GM23248 (cell line): ENCODE data around the gene TSPAN3. TPM values are rescaled to one million over a fixed set of nuclear protein-coding genes. Genes with fewer than 3 reads are reported as not detected.

Experiments
- DNase-seq: peaks from one replicate; pipeline ENCODE4 v3.0.0-alpha.2; 2015
- H2AFZ ChIP-seq: fragments of 200-600 bp; sonication (generic); 2 replicates; pipeline ENCODE4 v1.6.1; 2016; ENCODE audit warnings: antibody characterized with exemption
- H3F3A ChIP-seq: fragments of 200-600 bp; sonication (generic); 2 replicates; pipeline ENCODE4 v1.6.1; 2016; ENCODE audit warnings: mild to moderate bottlenecking, antibody characterized with exemption, mixed run types; ENCODE audit not compliant: insufficient read depth
- H3K27ac ChIP-seq: fragments of 200-600 bp; sonication (generic); 2 replicates; pipeline ENCODE4 v1.5.1; 2016; ENCODE audit warnings: mild to moderate bottlenecking
- H3K27me3 ChIP-seq: fragments of 200-600 bp; sonication (generic); replicated peaks from 2 replicates; pipeline ENCODE4 v1.6.1; 2016; ENCODE audit warnings: mild to moderate bottlenecking; ENCODE audit not compliant: insufficient read depth
- H3K36me3 ChIP-seq: fragments of 200-600 bp; sonication (generic); 2 replicates; pipeline ENCODE4 v1.6.1; 2016; ENCODE audit warnings: low read depth, mild to moderate bottlenecking
- H3K4me1 ChIP-seq: fragments of 200-600 bp; sonication (generic); 2 replicates; pipeline ENCODE4 v1.6.1; 2016; ENCODE audit warnings: mild to moderate bottlenecking; ENCODE audit not compliant: insufficient read depth
- H3K4me2 ChIP-seq: fragments of 200-600 bp; sonication (generic); one replicate; pipeline ENCODE4 v1.6.1; 2016; ENCODE audit warnings: mild to moderate bottlenecking; ENCODE audit not compliant: unreplicated experiment
- H3K4me3 ChIP-seq: fragments of 200-600 bp; sonication (generic); 2 replicates; pipeline ENCODE4 v1.5.1; 2016; ENCODE audit warnings: mild to moderate bottlenecking
- H3K79me2 ChIP-seq: fragments of 200-600 bp; sonication (generic); 2 replicates; pipeline ENCODE4 v1.6.1; 2016; ENCODE audit warnings: mild to moderate bottlenecking; ENCODE audit not compliant: insufficient read depth
- H3K9ac ChIP-seq: fragments of 200-600 bp; sonication (generic); 2 replicates; pipeline ENCODE4 v1.6.1; 2016; ENCODE audit warnings: mild to moderate bottlenecking
- H3K9me2 ChIP-seq: fragments of 200-600 bp; sonication (generic); 2 replicates; pipeline ENCODE4 v1.6.1; 2016; ENCODE audit warnings: mixed run types, mild to moderate bottlenecking, moderate library complexity; ENCODE audit not compliant: insufficient read depth
- H3K9me3 ChIP-seq: fragments of 200-600 bp; sonication (generic); one replicate; pipeline ENCODE4 v1.6.1; 2017; ENCODE audit warnings: low read depth
- H4K20me1 ChIP-seq: fragments of 200-600 bp; sonication (generic); 2 replicates; pipeline ENCODE4 v1.6.0; 2016; ENCODE audit not compliant: insufficient read depth
- EZH2 ChIP-seq: fragments of 200-600 bp; sonication (generic); IDR thresholded peaks from 2 replicates; pipeline ENCODE4 v1.6.1; 2018; ENCODE audit warnings: antibody characterized with exemption, mild to moderate bottlenecking; ENCODE audit not compliant: insufficient read depth, poor library complexity, severe bottlenecking
- EZH2phosphoT487 ChIP-seq: fragments of 200-600 bp; sonication (generic); IDR thresholded peaks from 2 replicates; pipeline ENCODE4 v1.6.1; 2018; ENCODE audit warnings: antibody characterized with exemption, moderate library complexity, mild to moderate bottlenecking, low read depth; ENCODE audit not compliant: insufficient read depth
- WGBS, 2 experiments: methylation state at CpG; one replicate each; pipeline ENCODE4 v1.1.6; 2015 to 2017; ENCODE audit warnings: low lambda C conversion rate in 2 of 2, low coverage in 1 of 2; ENCODE audit errors: missing lambda C conversion rate in 2 of 2; 5-methylcytosine and 5-hydroxymethylcytosine counted together
- in situ Hi-C: fragments of 300-500 bp; cut with MboI; formaldehyde crosslinking; loops from 2 replicates; pipeline ENCODE4 v1.15.0; 2020
- polyA plus RNA-seq: library from polyadenylated mRNA; unstranded; fragments of >200 nt; fragmentation: Nextera tagmentation; extraction: Ambion mirVana; gene quantifications from 2 replicates; pipeline ENCODE4 v1.2.1, GENCODE V29; 2016
- total RNA-seq: library from RNA; depleted of rRNA; stranded (reverse); fragments of >200 nt; shearing (Covaris generic); gene quantifications from 2 replicates; pipeline ENCODE4 v1.2.3, GENCODE V29; 2014

The TSPAN3 gene
- total and polyA plus RNA-seq, 2 experiments from 2014 or later, result 307 to 321 TPM

DNA sequence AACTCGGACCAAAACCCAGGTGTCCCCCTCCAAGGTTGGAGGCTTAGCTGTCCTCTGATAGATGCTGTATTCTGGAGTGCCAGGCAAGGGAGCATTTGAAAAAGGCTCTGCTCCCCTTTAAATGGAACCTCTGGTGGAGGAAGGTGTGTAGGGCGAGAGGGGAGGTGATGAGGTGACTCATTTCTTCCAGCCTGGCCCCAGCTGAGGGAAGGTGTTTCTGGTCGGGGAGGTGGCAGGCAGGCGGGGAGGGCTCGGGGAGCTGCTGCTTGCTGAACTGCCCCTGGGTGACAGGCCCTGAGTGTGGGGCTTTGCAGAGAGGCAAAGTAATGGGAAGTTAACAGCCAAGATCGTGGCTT is 57.2 kb downstream of the TSPAN3 start:
- H3K36me3 ChIP-seq, result no peaks in the 10 kb centered on the region
- no peaks in the 10 kb centered on the region for H3K4me1 ChIP-seq
- H3K27me3 ChIP-seq, result no peaks in the 10 kb centered on the region
- H3K9me2 ChIP-seq, result no peaks in the 10 kb centered on the region
- 56 to 77% methylated on average over 4 to 6 of the region's 6 CpGs for WGBS, 2 experiments
- TF ChIP-seq EZH2phosphoT487, result no peak
- H3K4me3 ChIP-seq, result no peak overlapping the region
- DNase-seq, result no peak
- no peaks in the 10 kb centered on the region for H4K20me1 ChIP-seq
- H3K27ac ChIP-seq, result no peak overlapping the region
- H3K9me3 ChIP-seq, result no peaks in the 10 kb centered on the region
- H3F3A ChIP-seq, result no peaks in the 10 kb centered on the region
- no peak overlapping the region for H3K9ac ChIP-seq
- H3K4me2 ChIP-seq, result no peak overlapping the region
- no peaks in the 10 kb centered on the region for H3K79me2 ChIP-seq
- H2AFZ ChIP-seq, result no peak overlapping the region
- in situ Hi-C loops, result no loop called here

GRCh38 chr15:77012868-77013267 is 58.0 kb downstream of the TSPAN3 start:
- Histone ChIP-seq H3K9me3 (no peaks in the 10 kb centered on the region), H3K9ac (no peak overlapping the region), H3K4me1 (no peaks in the 10 kb centered on the region), H3K27me3 (no peaks in the 10 kb centered on the region), H3K79me2 (no peaks in the 10 kb centered on the region), H3F3A (no peaks in the 10 kb centered on the region), H2AFZ (no peak overlapping the region), H3K4me3 (no peak overlapping the region), H3K9me2 (no peaks in the 10 kb centered on the region), H4K20me1 (no peaks in the 10 kb centered on the region), H3K36me3 (no peaks in the 10 kb centered on the region), H3K27ac (no peak overlapping the region), H3K4me2 (no peak overlapping the region)
- 51 to 52% methylated on average over 4 of the region's 4 CpGs for WGBS, 2 experiments
- TF ChIP-seq EZH2 (no peak), EZH2phosphoT487 (no peak)
- DNase-seq, result no peak
- in situ Hi-C loops, result no loop called here

DNA sequence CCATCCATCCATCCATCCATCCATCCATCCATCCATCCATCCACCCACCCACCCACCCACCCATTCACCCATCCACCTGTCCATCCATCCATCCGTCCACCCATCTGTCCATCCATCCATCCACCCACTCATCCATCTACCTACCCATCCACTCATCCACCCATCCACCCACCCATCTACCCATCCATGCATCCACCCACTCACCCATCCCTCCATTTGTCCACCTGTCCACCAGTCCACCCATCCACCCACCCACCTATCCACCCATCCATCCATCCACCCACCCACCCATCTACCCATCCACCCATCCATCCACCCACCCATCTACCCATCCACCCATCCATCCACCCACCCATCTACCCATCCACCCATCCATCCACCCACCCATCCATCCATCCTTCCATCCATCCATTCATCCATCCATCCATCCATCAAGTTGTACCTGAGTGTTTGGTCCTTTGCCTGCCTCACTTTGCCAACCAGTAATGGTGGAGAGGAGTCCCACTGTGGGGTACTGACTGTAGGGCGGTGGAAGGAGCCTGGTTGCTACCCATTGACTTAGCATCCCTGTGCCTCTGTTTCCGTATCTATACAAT is 58.7 kb downstream of the TSPAN3 start:
- Histone ChIP-seq H3K4me3 (no peak overlapping the region), H3K4me1 (no peaks in the 10 kb centered on the region), H3K27me3 (no peaks in the 10 kb centered on the region), H2AFZ (no peak overlapping the region), H4K20me1 (no peaks in the 10 kb centered on the region), H3K4me2 (no peak overlapping the region), H3K36me3 (no peaks in the 10 kb centered on the region), H3F3A (no peaks in the 10 kb centered on the region), H3K9me3 (no peaks in the 10 kb centered on the region), H3K9me2 (no peaks in the 10 kb centered on the region), H3K79me2 (no peaks in the 10 kb centered on the region), H3K27ac (no peak overlapping the region), H3K9ac (no peak overlapping the region)
- in situ Hi-C loops, result no loop called here
- no peak for DNase-seq
- WGBS, 2 experiments, result 84 to 89% methylated on average over 2 to 3 of the region's 3 CpGs
- TF ChIP-seq EZH2phosphoT487, result no peak
- TF ChIP-seq EZH2, result no peak

DNA sequence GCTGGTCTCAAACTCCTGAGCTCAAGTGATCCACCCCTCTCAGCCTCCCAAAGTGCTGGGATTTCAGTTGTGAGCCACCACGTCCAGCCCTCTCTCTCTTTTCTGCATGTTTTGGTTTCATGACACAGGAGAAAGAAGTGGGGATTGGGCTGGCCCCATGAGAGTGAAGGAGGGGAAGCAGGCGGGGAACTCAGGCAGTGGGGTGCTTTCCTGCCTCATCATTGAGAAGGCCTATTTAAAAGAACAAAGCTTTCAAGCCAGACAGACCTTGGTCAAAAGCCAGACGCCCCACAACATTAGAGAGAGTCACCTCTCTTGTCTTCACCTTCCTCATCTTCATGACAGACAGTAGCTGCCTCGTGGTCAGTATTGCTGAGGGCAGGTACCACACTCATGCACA is 60.1 kb downstream of the TSPAN3 start:
- Histone ChIP-seq H3K9me2 (no peaks in the 10 kb centered on the region), H4K20me1 (no peaks in the 10 kb centered on the region), H3K4me3 (no peak overlapping the region), H3K9me3 (no peaks in the 10 kb centered on the region), H3K79me2 (no peaks in the 10 kb centered on the region), H2AFZ (no peak overlapping the region), H3K27ac (no peak overlapping the region), H3K9ac (no peak overlapping the region), H3K4me1 (no peaks in the 10 kb centered on the region), H3K36me3 (no peaks in the 10 kb centered on the region), H3K27me3 (peaks cover 3% of the 10 kb centered on the region; the same call in 1 of the 2 replicates), H3F3A (no peaks in the 10 kb centered on the region), H3K4me2 (no peak overlapping the region)
- WGBS, 2 experiments, result 68 to 74% methylated on average over 4 of the region's 4 CpGs
- TF ChIP-seq EZH2phosphoT487 (no peak), EZH2 (no peak)
- in situ Hi-C loops, result no loop called here
- DNase-seq, result no peak

- Histone ChIP-seq H3K27me3 (peaks cover 3% of the 10 kb centered on the region; the same call in 1 of the 2 replicates), H3K9me3 (no peaks in the 10 kb centered on the region), H3K4me2 (no peak overlapping the region), H3K79me2 (no peaks in the 10 kb centered on the region), H2AFZ (no peak overlapping the region), H4K20me1 (no peaks in the 10 kb centered on the region), H3K4me3 (no peak overlapping the region), H3K27ac (no peak overlapping the region), H3K36me3 (no peaks in the 10 kb centered on the region), H3K4me1 (no peaks in the 10 kb centered on the region), H3K9ac (no peak overlapping the region), H3K9me2 (no peaks in the 10 kb centered on the region), H3F3A (no peaks in the 10 kb centered on the region)
- no peak for DNase-seq
- TF ChIP-seq EZH2 (no peak), EZH2phosphoT487 (no peak)
- in situ Hi-C loops, result no loop called here
- WGBS, 2 experiments, result 89 to 91% methylated on average over 4 of the region's 4 CpGs
Observed at GRCh38 chr15:77010312-77010686, 60.6 kb downstream of the TSPAN3 start.
